K562 (cell line): ENCODE measurements around the gene SPTBN4. TPM values are rescaled to one million over a fixed set of nuclear protein-coding genes. Genes with fewer than 3 reads are reported as not detected.

Experiments used
- ATF3 ChIP-seq, 2 experiments: fragments of 450-650 bp in 1 of 2; sonication (generic) in 1 of 2; formaldehyde crosslinking in 1 of 2; IDR thresholded peaks in 1 of 2; conservative IDR thresholded peaks in 1 of 2; 2 replicates each; pipeline versions ENCODE4 v1.6.1 to v1.8.1; 2016 to 2023; ENCODE audit warnings: mild to moderate bottlenecking in 2 of 2, moderate library complexity in 2 of 2, inconsistent platforms in 1 of 2, missing genetic modification reagents in 1 of 2
- CBFB ChIP-seq: sonication (generic); formaldehyde crosslinking; IDR thresholded peaks from 2 replicates; pipeline ENCODE4 v1.4.0; 2020; ENCODE audit warnings: mild to moderate bottlenecking, missing genetic modification reagents
- HDGF ChIP-seq: fragments of 450-650 bp; IDR thresholded peaks from 2 replicates; pipeline ENCODE4 v1.6.1; 2016
- HEY1 ChIP-seq: fragments of 250-450 bp; sonication (Bioruptor Pico); IDR thresholded peaks from 2 replicates; pipeline ENCODE4 v1.5.0; 2020; ENCODE audit warnings: mild to moderate bottlenecking, moderate library complexity, borderline replicate concordance
- HMGN3 ChIP-seq: IDR thresholded peaks from 2 replicates; pipeline ENCODE4 v1.6.1; 2011; ENCODE audit warnings: borderline replicate concordance, low read depth, mild to moderate bottlenecking, mixed read lengths, low read length; ENCODE audit not compliant: insufficient read length; ENCODE audit errors: extremely low read depth
- MTF1 ChIP-seq: fragments of 250-450 bp; sonication (Bioruptor Pico); IDR thresholded peaks from 2 replicates; pipeline ENCODE4 v1.9.0; 2021; ENCODE audit warnings: moderate library complexity, mild to moderate bottlenecking, inconsistent platforms, borderline replicate concordance
- NR2C2 ChIP-seq, 2 experiments: fragments of 200-800 bp in 1 of 2; sonication (Bioruptor generic) in 1 of 2; sonication (generic) in 1 of 2; formaldehyde crosslinking in 1 of 2; IDR thresholded peaks; 2 replicates each; pipeline versions ENCODE4 v1.6.1 to v1.8.0; 2016 to 2022; ENCODE audit warnings: mild to moderate bottlenecking in 1 of 2, missing compliant biosample characterization in 1 of 2, missing genetic modification characterization in 1 of 2, missing genetic modification reagents in 1 of 2
- PATZ1 ChIP-seq: fragments of 250-450 bp; sonication (Bioruptor Pico); IDR thresholded peaks from 2 replicates; pipeline ENCODE4 v1.5.0; 2020; ENCODE audit warnings: mild to moderate bottlenecking, borderline replicate concordance
- RBM14 ChIP-seq: fragments of 200-400 bp; formaldehyde crosslinking; IDR thresholded peaks from 2 replicates; pipeline ENCODE4 v1.6.1; 2018; ENCODE audit warnings: low read depth, mild to moderate bottlenecking, low read length, moderate library complexity, borderline replicate concordance; ENCODE audit not compliant: insufficient read depth
- SNAPC5 ChIP-seq: fragments of 250-450 bp; sonication (Bioruptor Pico); IDR thresholded peaks from 2 replicates; pipeline ENCODE4 v1.8.0; 2021; ENCODE audit warnings: moderate library complexity, mild to moderate bottlenecking, inconsistent platforms
- ZNF212 ChIP-seq: fragments of 450-650 bp; formaldehyde crosslinking; IDR thresholded peaks from 2 replicates; pipeline ENCODE4 v1.4.0; 2020; ENCODE audit warnings: mild to moderate bottlenecking
- ZNF318 ChIP-seq, 2 experiments: fragments of 450-650 bp; IDR thresholded peaks; 2 replicates each; pipeline ENCODE4 v1.6.1; 2016; ENCODE audit warnings: mild to moderate bottlenecking in 2 of 2, borderline replicate concordance in 1 of 2, low read depth in 1 of 2, moderate library complexity in 1 of 2
- ZNF586 ChIP-seq: fragments of 450-650 bp; formaldehyde crosslinking; conservative IDR thresholded peaks from 2 replicates; pipeline ENCODE4 v1.4.0; 2020; ENCODE audit warnings: mild to moderate bottlenecking, moderate library complexity
- polyA plus RNA-seq, 8 experiments: library from polyadenylated mRNA; depleted of rRNA in 4 of 8; stranded (reverse) in 5 of 8; unstranded in 3 of 8; fragments of >200 nt; fragmentation: Nextera tagmentation in 2 of 8; fragmentation: Illumina TruSeq in 1 of 8; extraction: Ambion mirVana in 2 of 8; extraction: Trizol in 1 of 8; gene quantifications; 2 replicates each; pipeline versions ENCODE4 v1.2.1 to v1.2.3, GENCODE V29; 2011 to 2014; ENCODE audit warnings: inconsistent platforms in 1 of 8, missing spikeins in 1 of 8
- total RNA-seq, 7 experiments: library from RNA; depleted of rRNA in 6 of 7; stranded (reverse); fragments of >200 nt in 6 of 7; fragmentation: Illumina TruSeq in 2 of 7; extraction: Trizol in 2 of 7; gene quantifications; 2 replicates each; pipeline versions ENCODE4 v1.2.1 to v1.2.3, GENCODE V29; 2011 to 2021; ENCODE audit warnings: low replicate concordance in 1 of 7

SPTBN4 gene
- total and polyA plus RNA-seq, 9 of the 15 experiments (the other 6 are each of a cell fraction or from before 2014, with no cell fraction given), result 0.01 to 1.5 (median 0.86) TPM

GRCh38 chr19:40609561-40610395 is 143.0 kb downstream of the SPTBN4 start (continued):
- no peak for TF ChIP-seq ZNF318 (IDR thresholded peaks at IDR 0.05; ENCODE audit: borderline replicate concordance in 1 of 2, low read depth in 1 of 2)
- TF ChIP-seq ZNF586, result no peak
- peak; percentile 99 for TF ChIP-seq HDGF
- no peak for TF ChIP-seq HEY1 (CRISPR knock-in tag)
- no peak for TF ChIP-seq ATF3 (IDR thresholded peaks at IDR 0.05)
- no peak for TF ChIP-seq ATF3 (CRISPR knock-in tag; conservative IDR thresholded peaks at IDR 0.05)
- TF ChIP-seq CBFB, result no peak
- TF ChIP-seq HMGN3, result peak; percentile 11
- TF ChIP-seq NR2C2 (CRISPR knock-in tag; IDR thresholded peaks at IDR 0.05), result no peak
- 0 out of 2 replicates have a peak, but pooled peaks have one; percentile 31 for TF ChIP-seq NR2C2 (tag; IDR thresholded peaks at IDR 0.05)
- no peak for TF ChIP-seq ZNF212
- TF ChIP-seq PATZ1, result no peak
- no peak for TF ChIP-seq RBM14
- no peak for TF ChIP-seq MTF1 (CRISPR knock-in tag)
- no peak for TF ChIP-seq SNAPC5 (CRISPR knock-in tag)
